ENCODE measurements around the gene FTH1.

GRCh38 chr11:62004473-62004872 lies 37.0 kb upstream of the FTH1 start:
- TF ChIP-seq LEF1 (IDR thresholded peaks at IDR 0.05; ENCODE audit: borderline replicate concordance), result no peak
- TF ChIP-seq BHLHE40 (IDR thresholded peaks at IDR 0.05; ENCODE audit: borderline replicate concordance), result no peak
- no peak for TF ChIP-seq FOXM1 (IDR thresholded peaks at IDR 0.05; ENCODE audit: borderline replicate concordance)
- TF ChIP-seq L3MBTL2 (conservative IDR thresholded peaks at IDR 0.05), result no peak
- TF ChIP-seq SP1 (IDR thresholded peaks at IDR 0.05), result no peak

Data from HEK293T (cell line).